GM12878 (cell line): ENCODE data around the gene NOC4L. TPM values are rescaled to one million over a fixed set of nuclear protein-coding genes. Genes with fewer than 3 reads are reported as not detected.

Experiments used
- ATAC-seq: fragments of 200-7000 bp; cut with Tn5 transposase; 3 replicates; pipeline ENCODE4 v1.9.1; 2020; ENCODE audit warnings: mild to moderate bottlenecking, moderate library complexity
- BruUV-seq: library from RNA; stranded (reverse); fragments of 400-500 nt; replicated peaks from 2 replicates; lab custom pipeline; 2021; lab: Mats Ljungman, UMichigan
- CTCF ChIA-PET: fragments of 300-600 bp; sonication (Branson Sonifier 250); formaldehyde crosslinking; extraction: SDS; loops from one replicate; lab custom pipeline; 2021; ENCODE audit warnings: inconsistent platforms; lab: Yijun Ruan, JAX
- POLR2A ChIA-PET: fragments of 350-600 bp; formaldehyde crosslinking; extraction: SDS; loops from one replicate; lab custom pipeline; 2021; ENCODE audit warnings: inconsistent platforms; lab: Charles Lee
- RAD21 ChIA-PET: fragments of 300-600 bp; sonication (Branson Sonifier 250); formaldehyde crosslinking; loops from one replicate; lab custom pipeline; 2023; ENCODE audit warnings: antibody characterized with exemption; ENCODE audit not compliant: unreplicated experiment; lab: Charles Lee
- SMC1A ChIA-PET: fragments of 300-600 bp; sonication (Branson Sonifier 250); formaldehyde crosslinking; loops from one replicate; lab custom pipeline; 2023; ENCODE audit not compliant: unreplicated experiment, uncharacterized antibody; lab: Charles Lee
- DNase-seq: peaks from one replicate; pipeline ENCODE4 v3.0.0-alpha.2; 2011; ENCODE audit warnings: low read depth, low spot score
- FAIRE-seq: peaks from 3 replicates; lab custom pipeline; 2011; peaks lifted over from hg19 to GRCh38; lab: Jason Lieb, UNC
- H2AFZ ChIP-seq: 2 replicates; pipeline ENCODE4 v1.6.0; 2011; ENCODE audit warnings: low read depth, low read length, control low read depth; ENCODE audit not compliant: control insufficient read depth
- H3K27ac ChIP-seq: 2 replicates; pipeline ENCODE4 v1.5.1; 2011; ENCODE audit warnings: control low read depth; ENCODE audit not compliant: control insufficient read depth, insufficient read depth
- H3K27me3 ChIP-seq, 2 experiments: replicated peaks in 1 of 2; 2 replicates each; pipeline versions ENCODE4 v1.6.0 to v1.6.1; 2011; ENCODE audit warnings: low read length in 1 of 2; ENCODE audit not compliant: control insufficient read depth in 2 of 2, insufficient read depth in 2 of 2
- H3K36me3 ChIP-seq, 2 experiments: 2 replicates each; pipeline ENCODE4 v1.5.1; 2011; ENCODE audit warnings: low read length in 1 of 2; ENCODE audit not compliant: control insufficient read depth in 2 of 2, insufficient read depth in 2 of 2
- H3K4me1 ChIP-seq: 2 replicates; pipeline ENCODE4 v1.6.1; 2011; ENCODE audit warnings: mild to moderate bottlenecking, low read length, moderate library complexity, mixed read lengths; ENCODE audit not compliant: control insufficient read depth, insufficient read depth
- H3K4me2 ChIP-seq: 2 replicates; pipeline ENCODE4 v1.6.0; 2011; ENCODE audit warnings: control low read depth; ENCODE audit not compliant: control insufficient read depth, insufficient read depth
- H3K4me3 ChIP-seq: fragments of 200-600 bp; sonication (generic); 2 replicates; pipeline ENCODE4 v1.5.1; 2016
- H3K79me2 ChIP-seq: 2 replicates; pipeline ENCODE4 v1.6.0; 2011; ENCODE audit warnings: low read length; ENCODE audit not compliant: control insufficient read depth, insufficient read depth
- H3K9ac ChIP-seq: 2 replicates; pipeline ENCODE4 v1.8.0; 2011; ENCODE audit warnings: low read length, control low read depth, mixed read lengths; ENCODE audit not compliant: control insufficient read depth, insufficient read depth
- H3K9me3 ChIP-seq: replicated peaks from 3 replicates; pipeline ENCODE4 v1.5.1; 2011; ENCODE audit warnings: mild to moderate bottlenecking, low read length; ENCODE audit not compliant: control insufficient read depth, insufficient read depth
- H4K20me1 ChIP-seq: 2 replicates; pipeline ENCODE4 v1.6.0; 2011; ENCODE audit not compliant: control insufficient read depth, insufficient read depth
- BCL11A ChIP-seq: IDR thresholded peaks from 2 replicates; pipeline ENCODE4 v1.6.1; 2011; ENCODE audit warnings: low read depth, low read length
- CBX5 ChIP-seq: sonication (generic); IDR thresholded peaks from 2 replicates; pipeline ENCODE4 v1.6.1; 2016; ENCODE audit warnings: low read depth, moderate library complexity, mild to moderate bottlenecking, inconsistent platforms
- FOS ChIP-seq: IDR thresholded peaks from 3 replicates; pipeline ENCODE4 v1.6.1; 2011; ENCODE audit warnings: borderline replicate concordance; ENCODE audit not compliant: insufficient read length; ENCODE audit errors: extremely low read depth
- HDGF ChIP-seq: fragments of 450-650 bp; IDR thresholded peaks from 2 replicates; pipeline ENCODE4 v1.6.1; 2016; ENCODE audit warnings: antibody characterized with exemption
- RAD21 ChIP-seq: IDR thresholded peaks from 2 replicates; pipeline ENCODE4 v1.6.1; 2011; ENCODE audit warnings: mild to moderate bottlenecking, low read depth, low read length, moderate library complexity; ENCODE audit not compliant: insufficient read depth
- SMARCA5 ChIP-seq: fragments of 450-650 bp; IDR thresholded peaks from 2 replicates; pipeline ENCODE4 v1.6.1; 2017; ENCODE audit warnings: mild to moderate bottlenecking
- YBX1 ChIP-seq: fragments of 450-650 bp; IDR thresholded peaks from 2 replicates; pipeline ENCODE4 v1.6.1; 2016; ENCODE audit warnings: antibody characterized with exemption
- WGBS: methylation state at CpG from one replicate; pipeline ENCODE4 v1.1.6; 2016; ENCODE audit warnings: low lambda C conversion rate; ENCODE audit not compliant: insufficient replicate concordance, insufficient coverage; ENCODE audit errors: missing lambda C conversion rate; 5-methylcytosine and 5-hydroxymethylcytosine counted together
- in situ Hi-C: fragments of 300-500 bp; cut with MboI; formaldehyde crosslinking; loops from 9 replicates; pipeline ENCODE4 v1.14.3; 2018; ENCODE audit warnings: mixed read lengths
- intact Hi-C: fragments of 100-400 bp; cut with micrococcal nuclease; formaldehyde crosslinking; loops from one replicate; pipeline ENCODE4 v1.14.2; 2022; ENCODE audit not compliant: unreplicated experiment
- polyA plus RNA-seq, 11 experiments: library from polyadenylated mRNA; depleted of rRNA in 4 of 11; unstranded in 6 of 11; stranded (reverse) in 5 of 11; fragments of >200 nt; fragmentation: Nextera tagmentation in 4 of 11; fragmentation: Illumina TruSeq in 1 of 11; extraction: Ambion mirVana in 4 of 11; extraction: Trizol in 1 of 11; gene quantifications; 1 replicate in 1 of 11; 2 replicates in 10 of 11; pipeline versions ENCODE4 v1.2.1 to v1.2.3, GENCODE V29; 2011 to 2016; ENCODE audit warnings: inconsistent platforms in 2 of 11, missing spikeins in 2 of 11, low read depth in 1 of 11
- total RNA-seq, 4 experiments: library from RNA; depleted of rRNA in 3 of 4; stranded (reverse); fragments of >200 nt in 3 of 4; fragmentation: Illumina TruSeq in 1 of 4; extraction: Trizol in 1 of 4; gene quantifications; 2 replicates each; pipeline versions ENCODE4 v1.2.1 to v1.2.3, GENCODE V29; 2013 to 2021
- TF ChIP-seq, protein P1 (sequence below), 3 experiments: IDR thresholded peaks in 2 of 3; conservative IDR thresholded peaks in 1 of 3; 2 replicates each; pipeline ENCODE4 v1.5.1; 2011; ENCODE audit warnings: low read depth in 3 of 3, low read length in 3 of 3, mild to moderate bottlenecking in 3 of 3, control low read depth in 2 of 3, moderate library complexity in 2 of 3, inconsistent platforms in 1 of 3, mixed read lengths in 1 of 3; ENCODE audit not compliant: control insufficient read depth in 2 of 3, insufficient read depth in 1 of 3; ENCODE audit errors: extremely low read depth in 1 of 3
- TF ChIP-seq, protein P2 (sequence below): fragments of 450-650 bp; IDR thresholded peaks from 2 replicates; pipeline ENCODE4 v1.6.1; 2017; ENCODE audit warnings: mild to moderate bottlenecking, moderate library complexity
- TF ChIP-seq, protein P3 (sequence below): fragments of 450-650 bp; IDR thresholded peaks from 2 replicates; pipeline ENCODE4 v1.6.1; 2017; ENCODE audit warnings: low read depth, mild to moderate bottlenecking, moderate library complexity

NOC4L gene
- total and polyA plus RNA-seq, 10 of the 15 experiments (the other 5 are each of a cell fraction or from before 2014, with no cell fraction given): 0.72 to 68.2 (median 15.2) TPM

DNA sequence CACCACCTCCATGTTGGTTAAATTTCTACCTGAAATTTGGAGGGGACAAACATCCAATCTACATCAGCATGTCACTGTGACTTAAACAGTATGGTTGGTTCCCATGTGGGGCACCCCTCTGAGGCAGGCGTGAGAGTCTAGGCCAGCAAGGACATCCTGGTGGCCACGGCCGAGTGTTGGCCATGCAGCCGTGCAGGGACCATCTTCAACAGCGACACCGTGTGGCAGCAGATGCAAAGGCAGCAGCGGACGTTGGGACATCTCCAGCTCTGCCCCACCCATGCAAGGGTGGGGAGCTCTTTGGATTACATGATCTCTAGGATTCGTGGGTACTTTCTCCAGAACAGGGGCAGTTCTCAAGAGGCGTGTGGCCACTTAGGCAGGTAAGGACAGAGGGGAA lies 49.8 kb downstream of the NOC4L start:
- no peak for DNase-seq
- Histone ChIP-seq H3K4me2 (no peak overlapping the region), H3K4me3 (no peak overlapping the region), H3K79me2 (no peaks in the 10 kb centered on the region), H2AFZ (no peak overlapping the region), H3K36me3 (no peaks in the 10 kb centered on the region), H3K9me3 (peaks cover 2% of the 10 kb centered on the region; the same call in 2 of the 3 replicates), H4K20me1 (no peaks in the 10 kb centered on the region), H3K27me3 (no peaks in the 10 kb centered on the region), H3K27ac (no peak overlapping the region), H3K4me1 (no peaks in the 10 kb centered on the region), H3K9ac (no peak overlapping the region)
- TF ChIP-seq, protein P1, sequence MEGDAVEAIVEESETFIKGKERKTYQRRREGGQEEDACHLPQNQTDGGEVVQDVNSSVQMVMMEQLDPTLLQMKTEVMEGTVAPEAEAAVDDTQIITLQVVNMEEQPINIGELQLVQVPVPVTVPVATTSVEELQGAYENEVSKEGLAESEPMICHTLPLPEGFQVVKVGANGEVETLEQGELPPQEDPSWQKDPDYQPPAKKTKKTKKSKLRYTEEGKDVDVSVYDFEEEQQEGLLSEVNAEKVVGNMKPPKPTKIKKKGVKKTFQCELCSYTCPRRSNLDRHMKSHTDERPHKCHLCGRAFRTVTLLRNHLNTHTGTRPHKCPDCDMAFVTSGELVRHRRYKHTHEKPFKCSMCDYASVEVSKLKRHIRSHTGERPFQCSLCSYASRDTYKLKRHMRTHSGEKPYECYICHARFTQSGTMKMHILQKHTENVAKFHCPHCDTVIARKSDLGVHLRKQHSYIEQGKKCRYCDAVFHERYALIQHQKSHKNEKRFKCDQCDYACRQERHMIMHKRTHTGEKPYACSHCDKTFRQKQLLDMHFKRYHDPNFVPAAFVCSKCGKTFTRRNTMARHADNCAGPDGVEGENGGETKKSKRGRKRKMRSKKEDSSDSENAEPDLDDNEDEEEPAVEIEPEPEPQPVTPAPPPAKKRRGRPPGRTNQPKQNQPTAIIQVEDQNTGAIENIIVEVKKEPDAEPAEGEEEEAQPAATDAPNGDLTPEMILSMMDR (IDR thresholded peaks at IDR 0.05 in 2 of 3, conservative IDR thresholded peaks at IDR 0.05 in 1 of 3; ENCODE audit: control insufficient read depth in 2 of 3, extremely low read depth in 1 of 3, insufficient read depth in 1 of 3, low read depth in 3 of 3, low read length in 3 of 3): peak in 2 of 3 experiments; percentile 27 to 28; a peak in 1 of 6 replicates
- TF ChIP-seq CBX5: peak; percentile 28; the same call in 1 of the 2 replicates
- no peak for TF ChIP-seq HDGF
- ChIA-PET RAD21 (no interaction called here), SMC1A (no interaction called here), POLR2A (interaction anchor here (0.6 kb wide), 1 partner anchor 580 kb away, joined by 6 read pairs; no protein-coding TSS in a partner anchor), CTCF (no interaction called here)
- intact Hi-C loops (no loop called here), in situ Hi-C loops (no loop called here)
- ATAC-seq: no peak
- no TSS peak for BruUV-seq
- 20% methylated on average over 10 of the region's 10 CpGs for WGBS
- no peak for FAIRE-seq

DNA sequence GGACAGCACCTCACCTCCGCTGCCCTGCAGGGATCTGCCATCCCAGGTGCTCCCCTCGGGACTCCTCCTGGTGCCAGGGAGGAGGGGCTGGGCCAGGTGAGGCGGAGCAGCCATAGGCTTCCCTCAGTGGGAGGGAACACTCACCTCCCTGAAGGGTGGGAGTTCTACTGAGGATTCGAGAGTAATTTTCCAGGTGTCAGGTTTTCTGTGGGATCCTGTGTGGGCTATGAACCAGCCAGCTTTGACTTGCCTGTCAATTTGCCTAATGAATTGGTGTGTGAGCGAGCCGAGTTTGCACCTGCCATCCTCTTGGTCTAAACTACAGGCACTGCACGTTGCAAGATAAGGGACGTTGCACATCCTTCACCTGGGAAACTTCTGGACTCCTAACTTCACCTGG lies 50.3 kb downstream of the NOC4L start:
- Histone ChIP-seq H3K79me2 (no peaks in the 10 kb centered on the region), H3K9ac (no peak overlapping the region), H3K4me3 (no peak overlapping the region), H3K27me3 (no peaks in the 10 kb centered on the region), H3K4me1 (no peaks in the 10 kb centered on the region), H3K9me3 (peaks cover 2% of the 10 kb centered on the region; the same call in 2 of the 3 replicates), H3K36me3 (no peaks in the 10 kb centered on the region), H3K4me2 (no peak overlapping the region), H2AFZ (no peak overlapping the region), H3K27ac (no peak overlapping the region), H4K20me1 (no peaks in the 10 kb centered on the region)
- RAD21 ChIA-PET: no interaction called here
- no peak for DNase-seq
- POLR2A ChIA-PET: no interaction called here
- in situ Hi-C loops: no loop called here
- no peak for ATAC-seq
- SMC1A ChIA-PET: no interaction called here
- intact Hi-C loops: no loop called here
- BruUV-seq: no TSS peak
- CTCF ChIA-PET: no interaction called here
- 3% methylated on average over 8 of the region's 8 CpGs for WGBS
- no peak for FAIRE-seq
- TF ChIP-seq YBX1: no peak
- TF ChIP-seq BCL11A: no peak
- no peak for TF ChIP-seq SMARCA5
- TF ChIP-seq RAD21: no peak
- TF ChIP-seq, protein P2, sequence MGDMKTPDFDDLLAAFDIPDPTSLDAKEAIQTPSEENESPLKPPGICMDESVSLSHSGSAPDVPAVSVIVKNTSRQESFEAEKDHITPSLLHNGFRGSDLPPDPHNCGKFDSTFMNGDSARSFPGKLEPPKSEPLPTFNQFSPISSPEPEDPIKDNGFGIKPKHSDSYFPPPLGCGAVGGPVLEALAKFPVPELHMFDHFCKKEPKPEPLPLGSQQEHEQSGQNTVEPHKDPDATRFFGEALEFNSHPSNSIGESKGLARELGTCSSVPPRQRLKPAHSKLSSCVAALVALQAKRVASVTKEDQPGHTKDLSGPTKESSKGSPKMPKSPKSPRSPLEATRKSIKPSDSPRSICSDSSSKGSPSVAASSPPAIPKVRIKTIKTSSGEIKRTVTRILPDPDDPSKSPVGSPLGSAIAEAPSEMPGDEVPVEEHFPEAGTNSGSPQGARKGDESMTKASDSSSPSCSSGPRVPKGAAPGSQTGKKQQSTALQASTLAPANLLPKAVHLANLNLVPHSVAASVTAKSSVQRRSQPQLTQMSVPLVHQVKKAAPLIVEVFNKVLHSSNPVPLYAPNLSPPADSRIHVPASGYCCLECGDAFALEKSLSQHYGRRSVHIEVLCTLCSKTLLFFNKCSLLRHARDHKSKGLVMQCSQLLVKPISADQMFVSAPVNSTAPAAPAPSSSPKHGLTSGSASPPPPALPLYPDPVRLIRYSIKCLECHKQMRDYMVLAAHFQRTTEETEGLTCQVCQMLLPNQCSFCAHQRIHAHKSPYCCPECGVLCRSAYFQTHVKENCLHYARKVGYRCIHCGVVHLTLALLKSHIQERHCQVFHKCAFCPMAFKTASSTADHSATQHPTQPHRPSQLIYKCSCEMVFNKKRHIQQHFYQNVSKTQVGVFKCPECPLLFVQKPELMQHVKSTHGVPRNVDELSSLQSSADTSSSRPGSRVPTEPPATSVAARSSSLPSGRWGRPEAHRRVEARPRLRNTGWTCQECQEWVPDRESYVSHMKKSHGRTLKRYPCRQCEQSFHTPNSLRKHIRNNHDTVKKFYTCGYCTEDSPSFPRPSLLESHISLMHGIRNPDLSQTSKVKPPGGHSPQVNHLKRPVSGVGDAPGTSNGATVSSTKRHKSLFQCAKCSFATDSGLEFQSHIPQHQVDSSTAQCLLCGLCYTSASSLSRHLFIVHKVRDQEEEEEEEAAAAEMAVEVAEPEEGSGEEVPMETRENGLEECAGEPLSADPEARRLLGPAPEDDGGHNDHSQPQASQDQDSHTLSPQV: no peak
- TF ChIP-seq, protein P3, sequence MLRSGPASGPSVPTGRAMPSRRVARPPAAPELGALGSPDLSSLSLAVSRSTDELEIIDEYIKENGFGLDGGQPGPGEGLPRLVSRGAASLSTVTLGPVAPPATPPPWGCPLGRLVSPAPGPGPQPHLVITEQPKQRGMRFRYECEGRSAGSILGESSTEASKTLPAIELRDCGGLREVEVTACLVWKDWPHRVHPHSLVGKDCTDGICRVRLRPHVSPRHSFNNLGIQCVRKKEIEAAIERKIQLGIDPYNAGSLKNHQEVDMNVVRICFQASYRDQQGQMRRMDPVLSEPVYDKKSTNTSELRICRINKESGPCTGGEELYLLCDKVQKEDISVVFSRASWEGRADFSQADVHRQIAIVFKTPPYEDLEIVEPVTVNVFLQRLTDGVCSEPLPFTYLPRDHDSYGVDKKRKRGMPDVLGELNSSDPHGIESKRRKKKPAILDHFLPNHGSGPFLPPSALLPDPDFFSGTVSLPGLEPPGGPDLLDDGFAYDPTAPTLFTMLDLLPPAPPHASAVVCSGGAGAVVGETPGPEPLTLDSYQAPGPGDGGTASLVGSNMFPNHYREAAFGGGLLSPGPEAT: no peak
- TF ChIP-seq FOS: no peak
